Measurements from ENCODE around the gene DHRSX. TPM values are rescaled to one million over a fixed set of nuclear protein-coding genes. Genes with fewer than 3 reads are reported as not detected.
"Not testable (repeated sequence)": the region's sequence is repeated elsewhere in the genome, so short reads cannot be mapped to it uniquely, and the experiment has no call there.

Gene DHRSX
- total RNA-seq, 1 donor from 2014 or later = 65.4 TPM

GRCh38 chrX:2224161-2224560 is 276.6 kb downstream of the DHRSX start:
- H3K27ac Mint-ChIP-seq = no peak overlapping the region
- no peak overlapping the region for H3K4me3 Mint-ChIP-seq (ENCODE audit: low read depth)
- DNase-seq (ENCODE audit: low spot score, unreplicated experiment) = no peak
- peaks cover 36% of the 10 kb centered on the region for H3K9me3 Mint-ChIP-seq (ENCODE audit: low read depth)
- no peaks in the 10 kb centered on the region for H3K4me1 Mint-ChIP-seq (ENCODE audit: low read depth)
- no peak for TF ChIP-seq CTCF (IDR thresholded peaks at IDR 0.05; ENCODE audit: unreplicated experiment)
- no peaks in the 10 kb centered on the region for H3K27me3 Mint-ChIP-seq
- peaks cover 62% of the 10 kb centered on the region for H3K36me3 Mint-ChIP-seq (ENCODE audit: insufficient read depth)

- TF ChIP-seq CTCF (IDR thresholded peaks at IDR 0.05; ENCODE audit: unreplicated experiment) = no peak
- H3K36me3 Mint-ChIP-seq (ENCODE audit: insufficient read depth) = peaks cover 83% of the 10 kb centered on the region
- DNase-seq (ENCODE audit: low spot score, unreplicated experiment) = no peak
- H3K27ac Mint-ChIP-seq = no peak overlapping the region
- no peaks in the 10 kb centered on the region for H3K4me1 Mint-ChIP-seq (ENCODE audit: low read depth)
- no peaks in the 10 kb centered on the region for H3K27me3 Mint-ChIP-seq
- H3K9me3 Mint-ChIP-seq (ENCODE audit: low read depth) = peaks cover 49% of the 10 kb centered on the region
- no peak overlapping the region for H3K4me3 Mint-ChIP-seq (ENCODE audit: low read depth)
Measured at GRCh38 chrX:2220829-2221567, 279.8 kb downstream of the DHRSX start.

- no peak overlapping the region for H3K27ac Mint-ChIP-seq
- H3K9me3 Mint-ChIP-seq (ENCODE audit: low read depth) = peaks cover 52% of the 10 kb centered on the region
- no peak for TF ChIP-seq CTCF (IDR thresholded peaks at IDR 0.05; ENCODE audit: unreplicated experiment)
- H3K27me3 Mint-ChIP-seq = no peaks in the 10 kb centered on the region
- H3K4me3 Mint-ChIP-seq (ENCODE audit: low read depth) = no peak overlapping the region
- DNase-seq (ENCODE audit: low spot score, unreplicated experiment) = no peak
- peaks cover 83% of the 10 kb centered on the region for H3K36me3 Mint-ChIP-seq (ENCODE audit: insufficient read depth)
- H3K4me1 Mint-ChIP-seq (ENCODE audit: low read depth) = no peaks in the 10 kb centered on the region
Measured at GRCh38 chrX:2220296-2220695, 280.5 kb downstream of the DHRSX start.

DNA sequence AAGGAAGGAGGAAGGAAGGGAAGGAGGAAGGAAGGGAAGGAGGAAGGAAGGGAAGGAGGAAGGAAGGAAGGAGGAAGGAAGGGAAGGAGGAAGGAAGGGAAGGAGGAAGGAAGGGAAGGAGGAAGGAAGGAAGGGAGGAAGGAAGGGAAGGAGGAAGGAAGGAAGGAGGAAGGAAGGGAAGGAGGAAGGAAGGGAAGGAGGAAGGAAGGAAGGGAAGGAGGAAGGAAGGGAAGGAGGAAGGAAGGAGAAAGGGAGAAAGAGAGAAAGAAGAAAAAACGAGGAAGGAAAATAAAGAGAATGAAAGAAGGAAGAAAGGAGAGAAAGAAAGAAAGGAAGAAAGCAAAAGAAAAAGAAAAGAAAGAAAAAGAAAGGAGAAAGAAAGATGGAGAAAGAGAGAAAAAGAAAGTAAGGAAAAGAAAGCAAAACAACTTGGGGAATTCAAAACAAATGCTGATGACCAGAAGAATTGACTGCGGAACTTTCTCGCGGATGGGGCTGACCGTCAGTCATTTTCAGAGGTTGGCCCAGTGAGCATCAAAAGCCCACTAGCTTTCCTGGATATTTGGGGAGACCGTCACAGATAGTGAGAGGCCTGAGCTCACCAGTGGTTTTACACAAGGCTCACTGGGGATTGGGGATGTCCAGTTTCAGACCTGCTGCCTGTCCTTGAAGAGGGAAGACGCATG is 286.5 kb downstream of the DHRSX start:
- not testable (repeated sequence) for DNase-seq (ENCODE audit: low spot score, unreplicated experiment); H3K4me3 Mint-ChIP-seq (ENCODE audit: low read depth); H3K27me3 Mint-ChIP-seq; H3K27ac Mint-ChIP-seq; H3K4me1 Mint-ChIP-seq (ENCODE audit: low read depth)
- H3K36me3 Mint-ChIP-seq (ENCODE audit: insufficient read depth) = peaks cover 30% of the 10 kb centered on the region
- peaks cover 21% of the 10 kb centered on the region for H3K9me3 Mint-ChIP-seq (ENCODE audit: low read depth)

DNA sequence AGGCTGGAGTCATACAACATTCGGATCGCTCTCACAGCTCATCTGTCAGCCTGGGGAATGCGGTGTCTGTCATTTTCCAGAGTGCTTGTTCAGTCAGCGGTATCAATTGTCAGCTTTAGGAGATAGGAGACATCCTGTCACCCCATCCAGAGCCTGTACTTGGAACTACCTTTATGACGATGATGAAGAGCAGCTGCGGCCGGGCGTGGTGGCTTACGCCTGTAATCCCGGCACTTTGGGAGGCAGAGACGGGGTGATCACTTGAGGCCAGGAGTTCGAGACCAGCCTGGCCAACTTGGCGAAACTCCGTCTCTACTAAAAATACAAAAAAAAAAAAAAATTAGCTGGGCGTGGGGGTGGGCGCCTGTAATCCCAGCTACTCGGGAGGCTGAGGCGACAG is 289.1 kb downstream of the DHRSX start:
- H3K36me3 Mint-ChIP-seq (ENCODE audit: insufficient read depth) = peaks cover 15% of the 10 kb centered on the region
- not testable (repeated sequence) for H3K4me1 Mint-ChIP-seq (ENCODE audit: low read depth); H3K4me3 Mint-ChIP-seq (ENCODE audit: low read depth); H3K27me3 Mint-ChIP-seq; H3K27ac Mint-ChIP-seq; DNase-seq (ENCODE audit: low spot score, unreplicated experiment); H3K9me3 Mint-ChIP-seq (ENCODE audit: low read depth)

- H3K27me3 Mint-ChIP-seq = no peaks in the 10 kb centered on the region
- DNase-seq (ENCODE audit: low spot score, unreplicated experiment) = no peak
- TF ChIP-seq CTCF (IDR thresholded peaks at IDR 0.05; ENCODE audit: unreplicated experiment) = no peak
- H3K9me3 Mint-ChIP-seq (ENCODE audit: low read depth) = peaks cover 5% of the 10 kb centered on the region
- H3K36me3 Mint-ChIP-seq (ENCODE audit: insufficient read depth) = peaks cover 7% of the 10 kb centered on the region
- peaks cover 3% of the 10 kb centered on the region for H3K4me1 Mint-ChIP-seq (ENCODE audit: low read depth)
- H3K4me3 Mint-ChIP-seq (ENCODE audit: low read depth) = no peak overlapping the region
- no peak overlapping the region for H3K27ac Mint-ChIP-seq
Measured at GRCh38 chrX:2193273-2193592, 307.5 kb downstream of the DHRSX start.

Data from progenitor cell of endocrine pancreas (in vitro differentiated cells).